Neural progenitor cell (in vitro differentiated cells): Measurements from ENCODE around the gene HS6ST3. TPM values are rescaled to one million over a fixed set of nuclear protein-coding genes. Genes with fewer than 3 reads are reported as not detected.

Experiments used
- DNase-seq: peaks from one replicate; pipeline ENCODE4 v3.0.0-alpha.2; 2016; ENCODE audit warnings: low spot score
- H2AFZ ChIP-seq: fragments of 200-600 bp; sonication (generic); replicated peaks from 2 replicates; pipeline ENCODE4 v1.6.1; 2016; ENCODE audit warnings: antibody characterized with exemption
- H3F3A ChIP-seq: fragments of 200-600 bp; sonication (generic); 2 replicates; pipeline ENCODE4 v1.6.1; 2016; ENCODE audit warnings: antibody characterized with exemption, low read depth
- H3K27ac ChIP-seq: fragments of 200-600 bp; sonication (generic); 2 replicates; pipeline ENCODE4 v1.5.1; 2016; ENCODE audit warnings: mild to moderate bottlenecking
- H3K27me3 ChIP-seq: fragments of 200-600 bp; sonication (generic); 2 replicates; pipeline ENCODE4 v1.6.1; 2016; ENCODE audit warnings: mild to moderate bottlenecking, moderate library complexity
- H3K36me3 ChIP-seq: fragments of 200-600 bp; sonication (generic); 2 replicates; pipeline ENCODE4 v1.5.1; 2016
- H3K4me1 ChIP-seq: fragments of 200-600 bp; sonication (generic); 2 replicates; pipeline ENCODE4 v1.6.1; 2016; ENCODE audit warnings: mixed run types
- H3K4me2 ChIP-seq: fragments of 200-600 bp; sonication (generic); 2 replicates; pipeline ENCODE4 v1.6.1; 2016
- H3K4me3 ChIP-seq: fragments of 200-600 bp; sonication (generic); 2 replicates; pipeline ENCODE4 v1.5.1; 2016
- H3K79me2 ChIP-seq: fragments of 200-600 bp; sonication (generic); 2 replicates; pipeline ENCODE4 v1.6.1; 2016; ENCODE audit warnings: low read depth
- H3K9ac ChIP-seq: fragments of 200-600 bp; sonication (generic); 2 replicates; pipeline ENCODE4 v1.6.1; 2016
- H3K9me3 ChIP-seq: fragments of 200-600 bp; sonication (generic); 2 replicates; pipeline ENCODE4 v1.5.1; 2016; ENCODE audit warnings: low read depth
- H4K20me1 ChIP-seq: fragments of 200-600 bp; sonication (generic); 2 replicates; pipeline ENCODE4 v1.6.1; 2016; ENCODE audit warnings: low read depth
- H3K27ac Mint-ChIP-seq: 3 replicates; pipeline ENCODE4 v1.8.0; 2021; ENCODE audit warnings: mixed read lengths
- H3K27me3 Mint-ChIP-seq: 2 replicates; pipeline ENCODE4 v1.8.0; 2022; ENCODE audit warnings: low read depth, mild to moderate bottlenecking, inconsistent platforms, moderate library complexity, mixed read lengths; ENCODE audit not compliant: insufficient read depth
- H3K36me3 Mint-ChIP-seq: 3 replicates; pipeline ENCODE4 v1.8.0; 2021; ENCODE audit warnings: mixed read lengths
- H3K4me1 Mint-ChIP-seq: 3 replicates; pipeline ENCODE4 v1.8.0; 2021; ENCODE audit warnings: mixed read lengths
- H3K4me3 Mint-ChIP-seq: 3 replicates; pipeline ENCODE4 v1.8.0; 2021; ENCODE audit warnings: mild to moderate bottlenecking, moderate library complexity, mixed read lengths
- H3K9me3 Mint-ChIP-seq: 3 replicates; pipeline ENCODE4 v1.8.0; 2020; ENCODE audit warnings: mixed read lengths
- EZH2 ChIP-seq: fragments of 200-600 bp; sonication (generic); IDR thresholded peaks from 2 replicates; pipeline ENCODE4 v1.6.1; 2017; ENCODE audit warnings: antibody characterized with exemption, mild to moderate bottlenecking, moderate library complexity
- EZH2phosphoT487 ChIP-seq: fragments of 200-600 bp; sonication (generic); IDR thresholded peaks from 2 replicates; pipeline ENCODE4 v1.6.1; 2017; ENCODE audit warnings: antibody characterized with exemption
- total RNA-seq: library from RNA; depleted of rRNA; stranded (reverse); fragments of >200 nt; gene quantifications from 2 replicates; pipeline ENCODE4 v1.2.3, GENCODE V29; 2015; ENCODE audit warnings: low replicate concordance
- TF ChIP-seq, protein P1 (sequence below): fragments of 200-600 bp; sonication (generic); IDR thresholded peaks from 2 replicates; pipeline ENCODE4 v1.5.1; 2017; ENCODE audit warnings: antibody characterized with exemption, mild to moderate bottlenecking

HS6ST3 gene
- total RNA-seq, 1 donor from 2014 or later, result 0.39 TPM

DNA sequence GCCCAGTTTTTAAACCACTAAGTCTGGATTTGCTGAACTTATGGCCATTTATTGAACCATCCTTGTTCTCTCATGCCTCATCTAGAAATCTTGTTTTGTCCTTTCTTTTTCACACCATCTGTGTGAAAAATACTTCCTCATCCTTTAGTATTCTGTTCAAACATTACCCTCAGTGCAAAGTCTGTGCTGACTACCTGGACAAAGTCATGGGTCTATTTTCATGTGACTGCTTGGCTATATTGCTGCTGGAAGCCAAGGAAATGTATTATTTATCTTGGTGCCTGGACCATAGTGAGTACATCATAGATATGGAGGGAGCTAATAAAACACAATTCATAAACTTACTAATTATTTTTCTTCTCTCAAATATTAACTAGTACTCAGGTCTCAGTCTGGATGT is 591.9 kb downstream of the HS6ST3 start:
- Mint-ChIP-seq H3K9me3 (peaks cover 2% of the 10 kb centered on the region), H3K27me3 (no peaks in the 10 kb centered on the region), H3K36me3 (no peaks in the 10 kb centered on the region), H3K27ac (no peak overlapping the region), H3K4me3 (no peak overlapping the region), H3K4me1 (no peaks in the 10 kb centered on the region)
- Histone ChIP-seq H3K79me2 (no peaks in the 10 kb centered on the region), H3K27ac (no peak overlapping the region), H3K9me3 (no peaks in the 10 kb centered on the region), H2AFZ (no peak overlapping the region), H3F3A (no peaks in the 10 kb centered on the region), H3K27me3 (no peaks in the 10 kb centered on the region), H3K4me2 (no peak overlapping the region), H3K4me1 (no peaks in the 10 kb centered on the region), H3K9ac (no peak overlapping the region), H3K36me3 (no peaks in the 10 kb centered on the region), H3K4me3 (no peak overlapping the region), H4K20me1 (no peaks in the 10 kb centered on the region)
- TF ChIP-seq EZH2phosphoT487 (no peak), EZH2 (no peak)
- TF ChIP-seq, protein P1, sequence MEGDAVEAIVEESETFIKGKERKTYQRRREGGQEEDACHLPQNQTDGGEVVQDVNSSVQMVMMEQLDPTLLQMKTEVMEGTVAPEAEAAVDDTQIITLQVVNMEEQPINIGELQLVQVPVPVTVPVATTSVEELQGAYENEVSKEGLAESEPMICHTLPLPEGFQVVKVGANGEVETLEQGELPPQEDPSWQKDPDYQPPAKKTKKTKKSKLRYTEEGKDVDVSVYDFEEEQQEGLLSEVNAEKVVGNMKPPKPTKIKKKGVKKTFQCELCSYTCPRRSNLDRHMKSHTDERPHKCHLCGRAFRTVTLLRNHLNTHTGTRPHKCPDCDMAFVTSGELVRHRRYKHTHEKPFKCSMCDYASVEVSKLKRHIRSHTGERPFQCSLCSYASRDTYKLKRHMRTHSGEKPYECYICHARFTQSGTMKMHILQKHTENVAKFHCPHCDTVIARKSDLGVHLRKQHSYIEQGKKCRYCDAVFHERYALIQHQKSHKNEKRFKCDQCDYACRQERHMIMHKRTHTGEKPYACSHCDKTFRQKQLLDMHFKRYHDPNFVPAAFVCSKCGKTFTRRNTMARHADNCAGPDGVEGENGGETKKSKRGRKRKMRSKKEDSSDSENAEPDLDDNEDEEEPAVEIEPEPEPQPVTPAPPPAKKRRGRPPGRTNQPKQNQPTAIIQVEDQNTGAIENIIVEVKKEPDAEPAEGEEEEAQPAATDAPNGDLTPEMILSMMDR, result no peak
- no peak for DNase-seq

DNA sequence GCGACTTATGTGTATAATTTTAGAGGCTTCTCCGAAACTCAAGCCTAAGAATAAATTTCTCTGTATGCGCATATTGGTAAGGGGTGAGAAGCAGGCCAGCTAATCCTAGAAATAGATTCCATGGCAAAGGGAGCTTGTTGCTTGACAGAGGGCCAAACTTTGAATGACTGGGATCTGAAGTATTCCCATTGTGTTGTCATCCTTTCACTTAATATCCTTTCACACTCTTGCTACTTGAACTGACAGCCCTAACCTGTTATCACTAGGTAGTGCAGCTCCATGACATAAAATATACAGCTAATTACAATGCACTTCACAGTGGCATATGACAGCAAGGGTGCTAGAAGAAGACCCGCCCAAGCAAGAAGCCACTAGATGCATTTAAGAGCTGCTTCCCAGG is 594.6 kb downstream of the HS6ST3 start:
- TF ChIP-seq, protein P1, result no peak
- TF ChIP-seq EZH2phosphoT487 (no peak), EZH2 (no peak)
- Histone ChIP-seq H3K27me3 (no peaks in the 10 kb centered on the region), H3F3A (no peaks in the 10 kb centered on the region), H3K79me2 (no peaks in the 10 kb centered on the region), H3K4me3 (no peak overlapping the region), H2AFZ (no peak overlapping the region), H3K27ac (no peak overlapping the region), H4K20me1 (no peaks in the 10 kb centered on the region), H3K9ac (no peak overlapping the region), H3K36me3 (no peaks in the 10 kb centered on the region), H3K9me3 (no peaks in the 10 kb centered on the region), H3K4me2 (no peak overlapping the region), H3K4me1 (no peaks in the 10 kb centered on the region)
- DNase-seq, result no peak
- no peaks in the 10 kb centered on the region for H3K36me3 Mint-ChIP-seq
- no peaks in the 10 kb centered on the region for H3K27me3 Mint-ChIP-seq
- no peaks in the 10 kb centered on the region for H3K4me1 Mint-ChIP-seq
- H3K27ac Mint-ChIP-seq, result no peak overlapping the region
- H3K9me3 Mint-ChIP-seq, result no peaks in the 10 kb centered on the region
- H3K4me3 Mint-ChIP-seq, result no peak overlapping the region

DNA sequence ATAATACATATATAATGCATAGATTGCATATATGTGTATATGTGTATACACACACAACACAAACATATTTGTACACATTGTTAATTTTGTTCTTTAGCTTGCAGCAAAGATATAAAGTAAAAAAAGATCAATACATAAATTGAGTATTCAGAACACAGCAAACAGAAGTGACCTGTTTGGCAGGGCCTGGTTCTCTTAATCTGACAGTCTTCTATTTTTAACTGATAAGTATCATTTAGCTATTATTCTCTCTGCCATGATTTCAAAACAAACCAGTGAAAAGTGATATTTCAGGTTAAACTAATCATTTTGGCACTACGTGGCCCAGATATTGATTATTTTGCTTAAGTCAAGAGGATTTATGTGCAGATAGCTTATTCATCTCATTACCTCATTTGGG is 595.0 kb downstream of the HS6ST3 start:
- Histone ChIP-seq H3K9me3 (no peaks in the 10 kb centered on the region), H3K4me3 (no peak overlapping the region), H2AFZ (no peak overlapping the region), H3K4me2 (no peak overlapping the region), H3K4me1 (no peaks in the 10 kb centered on the region), H3K27ac (no peak overlapping the region), H3K27me3 (no peaks in the 10 kb centered on the region), H3K36me3 (no peaks in the 10 kb centered on the region), H3K79me2 (no peaks in the 10 kb centered on the region), H3K9ac (no peak overlapping the region), H3F3A (no peaks in the 10 kb centered on the region), H4K20me1 (no peaks in the 10 kb centered on the region)
- Mint-ChIP-seq H3K27ac (no peak overlapping the region), H3K9me3 (no peaks in the 10 kb centered on the region), H3K4me1 (no peaks in the 10 kb centered on the region), H3K36me3 (no peaks in the 10 kb centered on the region), H3K4me3 (no peak overlapping the region), H3K27me3 (no peaks in the 10 kb centered on the region)
- TF ChIP-seq EZH2phosphoT487, result no peak
- TF ChIP-seq EZH2, result no peak
- TF ChIP-seq, protein P1, result no peak
- no peak for DNase-seq

DNA sequence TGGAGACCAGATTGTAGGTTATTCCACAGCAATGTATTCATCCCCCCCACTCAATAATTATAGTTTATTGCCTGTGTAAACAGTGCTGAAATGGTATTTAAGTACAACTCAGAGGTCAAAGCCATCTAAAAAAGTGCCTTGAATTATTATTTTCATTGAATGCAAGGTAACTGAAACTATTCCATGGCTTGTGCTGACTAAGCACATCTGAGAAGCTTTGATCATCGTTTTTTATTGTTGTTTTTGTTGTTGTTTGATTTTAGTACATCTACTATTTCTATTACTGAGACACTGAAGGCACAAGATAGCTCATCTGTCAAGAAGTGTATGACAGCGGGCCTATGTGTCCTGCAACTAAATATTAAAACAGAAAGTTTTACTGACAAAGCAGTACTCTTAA is 596.4 kb downstream of the HS6ST3 start:
- no peaks in the 10 kb centered on the region for H3K36me3 Mint-ChIP-seq
- Histone ChIP-seq H3K4me1 (no peaks in the 10 kb centered on the region), H3K36me3 (no peaks in the 10 kb centered on the region), H3F3A (no peaks in the 10 kb centered on the region), H3K79me2 (no peaks in the 10 kb centered on the region), H2AFZ (no peak overlapping the region), H3K9me3 (no peaks in the 10 kb centered on the region), H3K27ac (no peak overlapping the region), H3K27me3 (no peaks in the 10 kb centered on the region), H3K9ac (no peak overlapping the region), H3K4me2 (no peak overlapping the region), H3K4me3 (no peak overlapping the region), H4K20me1 (no peaks in the 10 kb centered on the region)
- H3K4me3 Mint-ChIP-seq, result no peak overlapping the region
- no peaks in the 10 kb centered on the region for H3K27me3 Mint-ChIP-seq
- no peak overlapping the region for H3K27ac Mint-ChIP-seq
- no peak for TF ChIP-seq EZH2phosphoT487
- TF ChIP-seq, protein P1, result no peak
- no peak for TF ChIP-seq EZH2
- no peaks in the 10 kb centered on the region for H3K9me3 Mint-ChIP-seq
- no peaks in the 10 kb centered on the region for H3K4me1 Mint-ChIP-seq
- no peak for DNase-seq
